Stimulated activated CD4-positive, alpha-beta T cell treated with anti-CD3 and anti-CD28 coated beads, Interleukin-2, amount 100 ng/mL, for 4 hours (primary cell): ENCODE data around the gene C9orf40.

Experiments used
- DNase-seq: peaks from one replicate; pipeline ENCODE4 v3.0.0-alpha.2; 2020; ENCODE audit warnings: low read depth

Gene C9orf40, protein sequence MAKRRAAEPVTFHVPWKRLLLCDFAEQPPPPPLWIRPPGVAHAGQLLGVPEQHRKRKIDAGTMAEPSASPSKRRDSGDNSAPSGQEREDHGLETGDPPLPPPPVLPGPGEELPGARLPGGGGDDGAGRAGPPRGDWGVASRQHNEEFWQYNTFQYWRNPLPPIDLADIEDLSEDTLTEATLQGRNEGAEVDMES

GRCh38 chr9:74952201-74953151 is at the start of gene C9orf40:
Gene C9orf40 (minus strand): TSS chr9:74952912. CDS start chr9:74952611, 301 bp downstream.
- peak; percentile 88 for DNase-seq

DNA sequence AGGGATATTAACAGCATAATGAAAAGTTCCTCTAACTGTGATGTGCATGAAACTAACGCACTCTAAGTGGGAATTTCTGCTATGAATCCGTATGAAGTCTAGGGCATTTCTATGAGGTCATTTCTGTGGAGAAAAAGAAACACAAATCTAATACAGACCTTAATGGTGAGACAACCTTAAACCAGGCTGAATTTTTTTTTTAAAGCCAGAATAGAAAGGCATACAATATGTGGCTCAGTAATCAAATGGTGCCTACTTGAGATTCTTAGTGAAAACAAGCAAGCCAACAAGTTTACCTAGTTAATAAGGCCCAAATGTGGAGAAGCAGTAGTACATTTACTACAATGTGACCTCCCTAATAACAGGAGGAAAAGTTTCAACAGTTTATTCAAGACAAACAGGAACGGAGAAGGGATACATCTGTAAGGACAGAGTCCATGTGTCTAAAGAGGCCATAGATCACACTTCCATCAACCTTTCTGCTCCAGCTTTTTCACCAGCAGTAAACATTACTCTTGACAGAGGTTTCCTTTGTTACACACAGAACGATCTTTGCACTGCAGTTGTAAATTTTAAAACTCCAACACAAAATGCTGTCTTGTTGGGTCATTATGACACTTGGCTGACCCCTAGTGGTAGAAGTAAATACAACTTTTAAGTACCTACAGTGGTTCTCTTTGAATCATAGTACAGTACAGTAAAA is 49.2 kb upstream of the C9orf40 start:
- no peak for DNase-seq

DNA sequence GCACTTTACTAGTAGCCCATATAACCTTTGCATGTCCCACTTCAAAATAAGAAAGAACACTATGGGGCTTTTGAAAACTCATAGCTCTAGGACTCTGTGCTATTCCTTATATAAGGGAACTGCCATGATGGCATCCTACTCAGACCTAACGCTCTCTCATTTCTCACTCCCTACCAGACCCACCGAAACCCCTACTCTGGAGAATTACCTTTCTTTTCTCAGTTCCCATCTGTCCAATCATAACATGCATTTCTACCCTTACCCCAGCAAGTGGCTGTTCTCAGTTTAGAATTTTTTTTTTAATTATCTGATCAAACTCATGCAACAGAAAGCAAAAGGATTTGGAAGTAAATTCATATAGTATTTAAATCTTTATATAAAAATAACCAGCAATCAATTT is 48.1 kb upstream of the C9orf40 start:
- no peak for DNase-seq

DNA sequence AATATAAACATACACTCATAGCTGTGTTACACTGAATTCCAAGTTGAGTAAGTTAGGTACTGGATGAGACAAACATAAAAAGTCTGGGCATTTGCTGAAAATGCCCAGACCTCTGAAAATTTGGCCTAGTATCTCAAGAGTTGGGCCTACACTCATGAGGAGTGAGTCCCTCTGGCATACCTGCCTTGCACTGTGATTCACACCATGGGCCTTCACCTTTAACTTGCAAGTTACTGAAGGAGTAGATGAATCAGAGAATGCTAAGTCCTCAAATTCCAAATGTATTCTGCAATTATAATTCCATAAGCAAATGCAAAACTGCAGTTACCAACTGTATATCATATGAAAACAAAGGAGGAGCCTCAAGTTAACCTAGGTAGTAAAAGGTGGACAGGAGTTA is 32.3 kb upstream of the C9orf40 start:
- no peak for DNase-seq

- DNase-seq: no peak
Observed at GRCh38 chr9:74983709-74984108, 31.0 kb upstream of the C9orf40 start.

- no peak for DNase-seq
Observed at GRCh38 chr9:74979844-74980243, 27.1 kb upstream of the C9orf40 start.

DNA sequence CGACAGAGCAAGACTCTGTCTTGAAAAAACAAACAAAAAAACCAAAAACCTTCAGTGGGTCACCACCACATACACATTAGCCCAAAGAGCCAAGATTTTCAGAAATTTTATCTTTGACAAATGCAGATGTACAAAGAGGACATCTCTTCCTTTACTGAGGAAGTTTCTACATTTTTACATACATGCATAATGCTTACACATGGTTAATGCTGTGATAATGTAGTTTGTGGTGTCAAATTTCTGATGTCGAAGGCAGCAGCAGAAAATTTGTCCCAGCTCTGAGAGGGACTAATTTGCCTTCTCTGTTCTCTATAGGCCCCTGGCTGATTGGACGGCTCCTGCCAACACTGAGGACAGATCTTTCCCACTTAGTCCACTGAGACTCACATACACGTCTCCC is 24.6 kb upstream of the C9orf40 start:
- no peak for DNase-seq

DNA sequence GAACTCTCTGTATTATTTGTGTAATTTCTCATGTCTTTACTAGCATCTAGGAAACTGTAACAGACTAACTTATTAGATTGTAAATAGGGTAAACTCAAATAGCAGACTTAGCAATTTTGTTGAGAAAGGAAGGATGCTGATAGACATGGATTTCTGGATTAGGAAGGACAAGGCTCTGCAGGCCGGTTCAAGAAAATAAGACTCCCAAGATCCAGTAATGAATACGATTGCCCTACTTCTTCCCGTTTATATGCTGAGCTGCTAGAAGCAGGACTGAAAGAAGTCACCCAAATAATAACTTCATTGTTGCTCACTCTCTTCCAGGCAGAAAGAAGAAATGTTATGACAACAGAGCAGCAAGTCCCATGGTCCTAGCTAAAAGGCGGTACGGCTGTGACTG is 22.8 kb upstream of the C9orf40 start:
- DNase-seq: no peak

DNA sequence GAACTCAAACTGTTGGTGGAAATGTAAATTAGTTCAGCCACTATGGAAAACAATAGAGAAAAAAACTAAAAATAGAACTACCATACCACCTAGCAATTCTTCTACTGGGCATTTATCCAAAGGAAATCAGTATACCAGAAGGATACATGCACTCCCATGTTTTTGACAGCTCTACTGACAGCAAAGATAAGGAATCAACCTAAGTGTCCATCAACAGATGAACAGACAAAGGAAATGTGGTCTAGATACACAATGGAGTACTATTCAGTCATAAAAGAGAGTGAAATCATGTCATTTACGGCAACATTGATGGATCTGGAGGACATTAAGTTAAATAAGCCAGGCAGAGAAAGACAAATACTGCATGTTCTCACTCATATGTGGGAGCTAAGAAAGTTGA is 21.8 kb upstream of the C9orf40 start:
- no peak for DNase-seq

GRCh38 chr9:74973714-74974113 is 21.0 kb upstream of the C9orf40 start:
- no peak for DNase-seq

- DNase-seq: no peak
Observed at GRCh38 chr9:74963056-74963455, 10.3 kb upstream of the C9orf40 start.

- no peak for DNase-seq
Observed at GRCh38 chr9:74961496-74961895, 8.8 kb upstream of the C9orf40 start.

- DNase-seq: no peak
Observed at GRCh38 chr9:74960561-74960960, 7.8 kb upstream of the C9orf40 start.

DNA sequence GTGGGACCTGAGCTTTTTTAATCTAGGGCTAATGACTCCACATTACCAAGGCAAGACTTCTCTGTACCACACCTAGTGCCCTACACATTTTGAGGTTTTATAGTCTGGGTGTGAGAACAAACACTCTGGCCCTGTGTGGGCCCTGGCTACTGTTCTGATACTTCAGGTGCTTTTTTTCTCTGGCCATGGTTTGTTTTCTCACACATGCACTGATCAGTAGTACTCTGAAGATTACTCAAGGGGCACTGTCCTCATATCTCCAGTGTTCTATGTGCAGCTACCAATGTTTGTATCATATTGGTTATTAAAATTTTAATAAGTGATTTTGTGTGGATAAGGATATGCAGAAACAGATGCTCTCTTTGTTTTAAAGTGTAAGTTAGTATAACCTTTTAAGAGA is 5.9 kb upstream of the C9orf40 start:
- no peak for DNase-seq

GRCh38 chr9:74953235-74953751 is 581 bp upstream of the C9orf40 start:
- DNase-seq: no peak

DNA sequence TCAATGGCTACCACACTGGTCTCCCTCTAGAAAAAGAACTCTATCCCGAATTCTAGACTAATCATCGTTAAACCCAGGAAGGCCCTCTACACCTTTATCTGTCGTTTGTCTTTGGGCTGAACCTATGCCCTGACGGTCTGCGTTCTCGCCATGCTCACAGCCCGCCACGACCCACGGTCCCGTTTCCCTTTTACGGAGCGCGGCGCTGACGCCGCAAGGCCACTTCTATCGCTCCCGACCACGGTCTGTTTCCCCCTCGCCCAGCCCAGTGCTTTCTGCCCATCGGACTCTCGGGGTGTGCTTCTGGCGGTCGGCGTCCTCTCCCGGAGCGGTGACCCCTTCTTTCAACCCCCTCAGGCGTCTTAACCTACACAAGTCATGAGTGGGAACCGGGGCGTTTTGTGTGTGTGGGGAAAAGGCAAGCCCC is 974 bp downstream of the C9orf40 start:
- DNase-seq: peak; percentile 7

- DNase-seq: no peak
Observed at GRCh38 chr9:74951107-74951720, 1.5 kb downstream of the C9orf40 start.

DNA sequence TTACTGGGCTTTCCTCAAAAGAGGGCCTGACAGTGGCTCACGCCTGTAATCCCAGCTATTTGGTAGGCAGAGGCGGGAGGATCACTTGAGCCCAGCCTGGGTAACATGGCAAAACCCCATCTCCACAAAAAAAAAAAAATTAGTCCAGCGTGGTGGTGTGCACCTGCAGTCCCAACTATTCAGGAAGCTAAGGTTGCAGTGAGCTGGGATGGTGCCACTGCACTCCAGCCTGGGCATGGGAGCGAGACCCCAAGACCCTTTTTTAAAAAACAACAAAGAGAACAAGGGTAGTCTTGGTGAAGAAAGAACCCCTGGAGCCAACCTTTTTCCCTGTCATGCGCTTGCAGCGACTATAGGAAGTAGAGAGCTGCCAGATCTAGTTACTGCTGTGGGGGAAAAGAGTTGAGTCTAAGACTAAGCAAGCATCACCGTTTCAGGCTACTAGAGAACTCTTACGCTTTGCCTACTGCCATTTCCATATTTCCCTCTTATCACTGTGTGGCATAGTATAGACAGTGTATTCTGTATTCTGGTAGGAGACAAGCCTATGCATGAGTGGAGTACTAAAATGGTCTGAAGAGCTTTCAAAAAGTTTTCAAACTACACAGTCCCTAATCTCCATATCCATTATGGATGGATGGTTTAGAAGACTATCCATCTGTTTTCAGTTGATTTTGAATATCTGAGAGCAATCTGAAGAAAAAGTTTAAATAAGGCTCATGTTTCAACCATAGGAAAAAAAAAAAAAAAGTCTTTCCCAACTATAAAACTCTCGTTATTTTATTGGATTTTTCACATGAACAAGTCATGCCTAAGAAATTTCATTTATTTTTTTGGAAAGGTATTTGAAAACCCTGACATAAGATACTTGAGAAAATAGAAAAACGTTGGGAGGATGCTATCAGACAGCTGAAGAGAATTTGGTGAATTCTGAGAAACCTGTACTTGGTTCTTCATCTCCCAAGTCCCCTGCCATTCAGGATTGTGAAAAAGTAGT is 2.6 kb downstream of the C9orf40 start:
- no peak for DNase-seq

DNA sequence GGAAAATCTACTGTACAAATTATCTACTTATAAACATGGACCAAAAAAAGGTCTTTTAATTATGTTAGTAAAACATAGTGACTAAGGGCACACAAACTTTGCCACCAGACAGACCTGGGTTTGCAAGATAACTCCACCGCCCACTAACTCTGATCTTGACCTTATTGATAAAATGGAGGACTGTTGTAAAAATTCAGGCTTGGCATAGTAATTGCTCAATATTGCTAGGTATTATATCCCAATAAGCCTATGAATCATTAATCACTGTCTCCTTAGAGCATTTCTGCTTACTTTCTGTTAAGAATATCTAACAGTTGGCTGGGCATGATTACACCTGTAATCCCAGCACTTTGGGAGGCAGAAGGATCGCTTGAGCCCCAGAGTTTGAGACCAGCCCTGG is 3.8 kb downstream of the C9orf40 start:
- no peak for DNase-seq

DNA sequence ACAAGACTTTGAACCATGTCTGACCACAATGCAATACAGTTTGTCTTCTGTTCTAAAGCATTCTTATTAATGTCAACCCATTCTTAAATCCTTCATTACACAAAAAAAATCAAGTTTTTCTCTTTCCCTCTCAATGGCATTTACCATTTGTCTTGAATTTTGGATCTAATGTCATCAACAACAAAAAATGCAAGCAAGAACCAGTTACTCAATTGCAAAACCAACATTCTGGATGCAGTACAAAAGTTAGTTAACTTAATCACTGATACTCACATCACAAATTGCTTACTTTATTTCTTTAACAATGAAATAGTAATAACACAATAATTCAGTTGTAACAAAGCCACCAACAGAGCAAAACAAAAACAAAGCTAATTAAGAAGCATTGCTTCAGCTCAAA is 6.0 kb downstream of the C9orf40 start:
- no peak for DNase-seq

DNA sequence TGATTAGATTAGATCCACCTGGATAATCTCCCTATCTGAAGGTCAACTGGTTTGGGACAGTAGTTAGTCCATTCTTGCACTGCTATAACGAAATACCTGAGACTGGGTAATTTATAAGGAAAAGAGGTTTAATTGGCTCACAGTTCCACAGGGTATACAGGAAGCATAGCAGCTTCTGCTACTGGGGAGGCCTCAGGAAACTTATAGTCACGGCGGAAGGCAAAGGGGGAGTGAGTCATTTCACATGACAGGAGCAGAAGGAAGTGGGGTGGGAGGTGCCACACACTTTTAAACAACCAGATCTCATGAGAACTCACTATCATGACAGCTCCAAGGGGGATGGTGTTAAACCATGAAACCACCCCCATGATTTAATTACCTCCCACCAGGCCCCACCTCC is 9.9 kb downstream of the C9orf40 start:
- DNase-seq: peak; percentile 41
